Duodenal mucosa (tissue), 2 donors: ENCODE results near the gene TIMELESS.
"Not testable (repeated sequence)": the region's sequence is repeated elsewhere in the genome, so short reads cannot be mapped to it uniquely, and the experiment has no call there.

Experiments used
- H3K27ac ChIP-seq: one replicate; pipeline ENCODE4 v1.7.0; 2013; ENCODE audit warnings: low read depth, low read length
- H3K27me3 ChIP-seq, 2 donors: one replicate each; pipeline ENCODE4 v1.7.0; 2013; ENCODE audit warnings: low read length in 2 of 2, control low read depth in 1 of 2; ENCODE audit not compliant: insufficient read depth in 2 of 2, control insufficient read depth in 1 of 2
- H3K36me3 ChIP-seq, 2 donors: one replicate each; pipeline ENCODE4 v1.7.0; 2013; ENCODE audit warnings: low read length in 2 of 2, control low read depth in 1 of 2; ENCODE audit not compliant: insufficient read depth in 2 of 2, control insufficient read depth in 1 of 2
- H3K4me1 ChIP-seq, 2 donors: one replicate each; pipeline ENCODE4 v1.7.0; 2013; ENCODE audit warnings: low read length in 2 of 2, control low read depth in 1 of 2; ENCODE audit not compliant: insufficient read depth in 2 of 2, control insufficient read depth in 1 of 2
- H3K4me3 ChIP-seq, 2 donors: one replicate each; pipeline ENCODE4 v1.7.0; 2013; ENCODE audit warnings: low read length in 2 of 2, low read depth in 1 of 2
- H3K9ac ChIP-seq, 2 donors: one replicate each; pipeline ENCODE4 v1.7.0; 2013; ENCODE audit warnings: low read length in 2 of 2, low read depth in 1 of 2
- H3K9me3 ChIP-seq, 2 donors: one replicate each; pipeline ENCODE4 v1.7.0; 2013; ENCODE audit warnings: low read length in 2 of 2, control low read depth in 1 of 2; ENCODE audit not compliant: control insufficient read depth in 1 of 2

The TIMELESS gene

DNA sequence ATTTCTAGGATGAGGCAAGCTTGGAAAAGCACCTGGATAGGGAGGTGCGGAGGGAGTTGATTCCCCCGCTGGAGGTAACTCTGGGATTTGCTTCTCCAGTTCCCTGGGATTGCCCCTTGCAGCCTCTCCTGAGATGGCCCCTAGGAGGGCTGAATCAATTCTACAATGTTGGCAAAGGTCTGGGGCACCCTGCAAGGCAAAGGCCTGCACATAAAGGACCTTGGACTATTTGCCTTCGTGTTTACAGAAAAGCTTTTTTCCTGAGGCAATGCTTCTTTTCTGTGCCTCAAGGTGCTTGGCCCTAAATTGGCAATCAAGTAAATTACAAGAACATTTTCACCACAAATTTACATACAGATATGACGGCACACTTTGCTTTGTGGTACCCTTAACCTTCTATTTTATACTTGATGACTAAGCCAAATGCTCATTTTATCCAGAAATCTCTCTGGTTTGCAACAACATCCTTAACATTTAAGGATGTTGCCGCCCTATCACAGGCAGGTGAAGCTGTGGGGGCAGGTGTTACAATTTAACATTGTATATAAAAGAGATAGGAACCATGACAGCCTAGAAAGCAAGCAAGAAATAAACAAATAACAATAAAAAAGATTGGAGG, 40.3 kb downstream of the TIMELESS start:
- H3K9ac ChIP-seq, result no peak overlapping the region
- H3K27ac ChIP-seq, result no peak overlapping the region
- H3K4me1 ChIP-seq, result no peaks in the 10 kb centered on the region

DNA sequence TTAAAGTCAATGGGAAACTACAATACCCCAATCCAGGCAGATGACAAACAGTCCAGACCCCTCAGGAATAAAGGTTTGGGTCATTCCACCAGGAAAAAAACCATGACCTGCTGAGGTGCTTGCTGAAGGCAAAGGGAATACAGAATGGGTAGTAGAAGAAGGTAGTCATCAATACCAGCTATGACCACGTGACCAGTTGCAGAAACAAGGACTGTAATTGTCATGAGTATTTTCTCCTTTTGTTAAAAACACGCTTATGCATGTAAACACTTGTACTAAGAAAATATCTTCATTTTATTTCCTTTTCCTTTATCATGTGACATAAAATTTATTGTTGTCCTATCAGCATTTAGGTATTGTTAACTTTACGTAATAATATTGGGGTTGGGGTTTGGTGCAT, 45.0 kb downstream of the TIMELESS start:
- H3K9me3 ChIP-seq, H3K4me3 ChIP-seq, H3K27ac ChIP-seq, H3K27me3 ChIP-seq, H3K4me1 ChIP-seq, H3K9ac ChIP-seq, H3K36me3 ChIP-seq: not testable (repeated sequence)

More for the DNA sequence above, 40.3 kb downstream of the TIMELESS start:
- Histone ChIP-seq H3K4me3 (no peak overlapping the region), H3K27me3 (no peaks in the 10 kb centered on the region), H3K9me3 (no peaks in the 10 kb centered on the region), H3K36me3 (no peaks in the 10 kb centered on the region)

DNA sequence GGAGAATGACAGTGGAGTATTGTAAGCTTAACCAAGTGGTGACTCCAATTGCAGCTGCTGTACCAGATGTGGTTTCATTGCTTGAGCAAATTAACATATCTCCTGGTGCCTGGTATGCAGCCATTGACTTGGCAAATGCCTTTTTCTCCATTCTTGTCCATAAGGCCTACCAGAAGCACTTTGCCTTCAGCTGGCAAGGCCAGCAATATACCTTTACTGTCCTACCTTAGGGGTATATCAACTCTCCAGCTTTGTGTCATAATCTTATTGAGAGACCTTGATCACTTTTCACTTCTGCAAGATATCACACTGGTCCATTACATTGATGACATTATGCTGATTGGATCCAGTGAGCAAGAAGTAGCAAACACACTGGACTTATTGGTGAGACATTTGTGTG, 47.6 kb downstream of the TIMELESS start:
- H3K9ac ChIP-seq, result not testable (repeated sequence)

DNA sequence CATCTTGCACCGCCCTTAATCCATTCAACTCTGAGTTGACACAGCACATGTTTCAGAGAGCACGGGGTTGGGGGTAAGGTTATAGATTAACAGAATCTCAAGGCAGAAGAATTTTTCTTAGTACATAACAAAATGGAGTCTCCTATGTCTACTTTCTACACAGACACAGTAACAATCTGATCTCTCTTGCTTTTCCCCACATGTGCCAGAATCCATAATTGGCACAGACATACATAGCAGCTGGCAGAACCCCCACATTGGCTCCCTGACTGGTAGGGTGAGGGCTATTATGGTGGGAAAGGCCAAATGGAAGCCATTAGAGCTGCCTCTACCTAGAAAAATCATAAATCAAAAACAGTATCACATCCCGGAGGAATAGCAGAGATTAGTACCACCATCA, 48.1 kb downstream of the TIMELESS start:
- H3K27me3 ChIP-seq, H3K36me3 ChIP-seq, H3K27ac ChIP-seq, H3K9me3 ChIP-seq, H3K4me3 ChIP-seq, H3K9ac ChIP-seq, H3K4me1 ChIP-seq: not testable (repeated sequence)

More for the DNA sequence above, 47.6 kb downstream of the TIMELESS start:
- H3K27ac ChIP-seq, H3K4me1 ChIP-seq, H3K27me3 ChIP-seq, H3K36me3 ChIP-seq, H3K4me3 ChIP-seq, H3K9me3 ChIP-seq: not testable (repeated sequence)

DNA sequence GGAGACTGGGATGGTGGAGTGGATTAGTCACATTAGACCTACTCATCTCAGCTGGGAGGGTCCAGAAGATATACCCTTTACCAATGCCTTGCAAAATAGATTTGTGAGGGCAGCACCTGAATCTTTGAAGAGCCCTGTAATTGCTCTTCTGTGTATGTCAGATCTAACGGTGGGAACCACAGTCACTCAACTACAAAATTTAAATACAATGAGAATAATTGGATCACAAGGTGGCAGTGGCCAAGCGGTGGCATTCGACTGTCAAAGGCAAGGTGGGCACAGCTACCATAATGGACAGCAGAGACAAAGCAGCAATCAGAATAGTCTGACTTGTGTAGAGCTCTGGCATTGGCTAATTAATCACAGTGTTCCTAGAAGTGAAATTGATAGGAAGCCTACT, 49.8 kb downstream of the TIMELESS start:
- not testable (repeated sequence) for H3K27me3 ChIP-seq, H3K4me3 ChIP-seq, H3K9ac ChIP-seq, H3K27ac ChIP-seq, H3K9me3 ChIP-seq, H3K36me3 ChIP-seq, H3K4me1 ChIP-seq

DNA sequence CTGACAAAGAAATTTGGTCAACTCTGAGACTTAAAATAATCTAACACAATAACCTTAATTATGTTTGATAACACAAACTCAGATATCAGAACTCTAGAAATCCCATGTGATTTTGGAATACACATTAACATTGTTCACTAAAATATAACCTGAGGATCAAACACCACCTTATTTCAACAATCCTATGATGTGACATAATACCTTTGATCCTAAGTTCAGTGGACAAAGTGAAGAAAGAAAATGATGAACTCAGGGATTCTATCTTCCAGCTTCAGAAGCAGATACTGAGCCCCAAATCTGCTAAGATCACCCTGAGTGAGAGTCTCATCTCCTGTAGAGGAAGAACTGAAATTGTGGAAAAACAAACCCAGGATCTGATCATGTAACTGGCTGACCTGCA, 50.9 kb downstream of the TIMELESS start:
- Histone ChIP-seq H3K27ac (no peak overlapping the region), H3K4me3 (no peak overlapping the region), H3K9me3 (no peaks in the 10 kb centered on the region), H3K36me3 (no peaks in the 10 kb centered on the region), H3K9ac (no peak overlapping the region), H3K27me3 (no peaks in the 10 kb centered on the region), H3K4me1 (no peaks in the 10 kb centered on the region)

DNA sequence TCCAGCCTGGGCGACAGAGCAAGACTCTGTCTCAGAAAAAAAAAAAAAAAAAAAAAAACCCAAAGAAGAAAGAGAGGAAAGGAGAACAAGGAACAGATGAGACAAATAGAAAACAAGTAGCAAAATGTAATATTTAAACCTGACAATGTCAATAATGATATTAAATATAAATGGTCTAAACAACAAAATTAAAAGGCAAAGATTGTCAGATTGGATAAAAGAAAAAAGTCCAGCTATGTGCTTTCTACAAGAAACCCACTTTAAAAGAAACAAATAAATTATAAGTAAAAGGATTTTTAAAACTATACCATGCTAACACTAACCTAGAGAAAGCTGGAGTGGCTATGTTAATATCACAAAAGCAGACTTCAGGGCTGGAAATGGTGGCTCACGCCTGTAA, 56.9 kb downstream of the TIMELESS start:
- no peak overlapping the region for H3K27ac ChIP-seq
- no peak overlapping the region for H3K4me3 ChIP-seq
- H3K9me3 ChIP-seq, result no peaks in the 10 kb centered on the region
- no peaks in the 10 kb centered on the region for H3K27me3 ChIP-seq
- peaks cover 4 to 5% of the 10 kb centered on the region in 2 donors for H3K4me1 ChIP-seq
- H3K36me3 ChIP-seq, result no peaks in the 10 kb centered on the region
- no peak overlapping the region for H3K9ac ChIP-seq

DNA sequence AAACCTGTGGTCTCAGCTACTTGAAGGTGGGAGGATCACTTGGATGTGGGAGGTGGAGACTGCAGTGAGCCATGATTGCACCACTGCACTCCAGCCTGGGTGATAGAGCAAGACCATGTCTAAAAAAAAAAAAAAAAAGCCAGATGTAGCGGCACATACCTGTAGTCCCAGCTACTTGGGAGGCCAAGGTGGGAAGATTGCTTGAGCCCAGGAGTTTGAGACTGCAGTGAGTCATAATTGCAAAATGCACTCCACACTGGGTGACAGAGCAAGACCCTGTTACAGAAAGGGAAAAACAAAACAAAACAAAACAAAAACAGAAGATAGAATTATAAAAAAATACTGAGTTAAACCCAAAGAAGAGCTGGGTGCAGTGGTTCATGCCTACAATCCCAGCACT, 57.5 kb downstream of the TIMELESS start:
- Histone ChIP-seq H3K27ac (no peak overlapping the region), H3K36me3 (no peaks in the 10 kb centered on the region), H3K4me3 (no peak overlapping the region), H3K9me3 (no peaks in the 10 kb centered on the region), H3K9ac (no peak overlapping the region), H3K27me3 (no peaks in the 10 kb centered on the region), H3K4me1 (peaks cover 4 to 5% of the 10 kb centered on the region in 2 donors)

DNA sequence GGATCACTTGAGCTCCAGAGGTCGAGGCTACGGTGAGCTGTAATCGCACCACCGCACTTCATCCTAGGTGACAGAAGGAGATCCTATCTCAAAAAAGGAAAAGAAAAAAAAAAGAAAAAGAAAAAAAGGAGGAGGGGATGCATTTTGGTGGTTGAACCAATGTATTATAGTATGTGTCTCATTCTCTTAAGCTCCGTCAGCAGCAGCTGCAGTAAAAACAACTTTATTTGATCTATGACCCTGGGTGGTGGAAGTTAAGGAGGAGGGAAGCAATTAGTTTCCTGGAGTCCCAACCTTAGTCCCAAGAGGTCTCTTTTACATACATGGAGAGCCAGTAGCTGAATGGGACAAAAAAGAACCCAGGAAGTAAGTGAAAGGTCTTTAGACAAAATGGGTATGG, 59.8 kb downstream of the TIMELESS start:
- no peaks in the 10 kb centered on the region for H3K27me3 ChIP-seq
- no peak overlapping the region for H3K27ac ChIP-seq
- H3K36me3 ChIP-seq, result no peaks in the 10 kb centered on the region
- H3K4me1 ChIP-seq, result peaks cover 4 to 5% of the 10 kb centered on the region in 2 donors
- no peaks in the 10 kb centered on the region for H3K9me3 ChIP-seq
- no peak overlapping the region for H3K9ac ChIP-seq
- H3K4me3 ChIP-seq, result no peak overlapping the region

DNA sequence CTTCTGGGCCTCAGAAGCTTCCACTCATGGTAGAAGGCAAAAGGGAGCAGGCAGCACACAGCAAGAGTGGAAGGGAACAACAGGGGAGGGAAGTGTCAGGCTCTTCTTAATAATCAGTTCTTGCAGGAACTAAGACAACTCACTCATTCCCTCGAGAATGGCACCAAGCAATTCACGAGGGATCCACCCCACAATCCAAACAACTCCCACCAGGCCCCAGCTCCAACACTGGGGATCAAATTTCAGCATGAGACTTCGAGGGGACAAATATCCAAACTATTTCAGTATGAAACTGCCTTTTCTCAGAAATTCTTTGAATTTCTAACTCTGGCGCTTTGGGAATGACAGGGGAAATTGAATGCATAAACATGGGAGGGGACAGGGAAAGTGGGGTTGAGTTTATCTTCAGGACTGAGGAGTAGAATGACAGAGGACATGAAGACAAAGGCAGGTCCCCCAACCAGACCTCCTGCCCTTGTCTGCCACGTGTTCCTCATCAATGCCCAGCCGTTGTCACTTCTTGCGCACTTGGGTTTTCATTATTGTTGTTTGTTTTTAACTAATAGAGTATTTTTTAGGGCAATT, 62.0 kb downstream of the TIMELESS start:
- no peak overlapping the region for H3K27ac ChIP-seq

More for the DNA sequence above, 62.0 kb downstream of the TIMELESS start:
- H3K27me3 ChIP-seq, result no peaks in the 10 kb centered on the region
- H3K4me1 ChIP-seq, result peaks cover 4 to 5% of the 10 kb centered on the region in 2 donors
- no peak overlapping the region for H3K4me3 ChIP-seq
- H3K36me3 ChIP-seq, result no peaks in the 10 kb centered on the region
- H3K9me3 ChIP-seq, result no peaks in the 10 kb centered on the region
- no peak overlapping the region for H3K9ac ChIP-seq
